Esophagus (tissue), 2 donors: Measurements from ENCODE around the gene PCDH15. TPM values are rescaled to one million over a fixed set of nuclear protein-coding genes. Genes with fewer than 3 reads are reported as not detected.

ENCODE experiments used
- H3K27ac ChIP-seq, 2 donors: one replicate each; pipeline ENCODE4 v1.5.1; 2013; ENCODE audit warnings: low read depth in 2 of 2, mild to moderate bottlenecking in 2 of 2, inconsistent platforms in 1 of 2, low read length in 1 of 2, moderate library complexity in 1 of 2
- H3K27me3 ChIP-seq, 2 donors: one replicate each; pipeline ENCODE4 v1.6.1; 2013; ENCODE audit warnings: low read length in 2 of 2, control low read depth in 1 of 2, mild to moderate bottlenecking in 1 of 2; ENCODE audit not compliant: insufficient read depth in 2 of 2, control insufficient read depth in 1 of 2
- H3K36me3 ChIP-seq, 2 donors: one replicate each; pipeline ENCODE4 v1.6.1; 2013; ENCODE audit warnings: low read length in 1 of 2; ENCODE audit not compliant: control insufficient read depth in 2 of 2, insufficient read depth in 2 of 2
- H3K4me1 ChIP-seq, 2 donors: one replicate each; pipeline ENCODE4 v1.6.1; 2013; ENCODE audit warnings: low read length in 1 of 2; ENCODE audit not compliant: control insufficient read depth in 2 of 2, insufficient read depth in 2 of 2
- H3K4me3 ChIP-seq, 2 donors: one replicate each; pipeline ENCODE4 v1.5.1; 2013; ENCODE audit warnings: low read length in 2 of 2, mild to moderate bottlenecking in 2 of 2, low read depth in 1 of 2, moderate library complexity in 1 of 2
- H3K9me3 ChIP-seq, 2 donors: one replicate each; pipeline ENCODE4 v1.6.1; 2013; ENCODE audit warnings: mild to moderate bottlenecking in 2 of 2, low read depth in 1 of 2, low read length in 1 of 2, moderate library complexity in 1 of 2; ENCODE audit not compliant: control insufficient read depth in 2 of 2, insufficient read depth in 1 of 2
- WGBS, 2 donors: extraction: QIAGEN DNeasy Blood & Tissue Kit; methylation state at CpG; one replicate each; pipeline ENCODE4 v1.1.7; 2013; 5-methylcytosine and 5-hydroxymethylcytosine counted together
- polyA plus RNA-seq, 2 donors: library from polyadenylated mRNA; stranded (reverse); fragments of 200-250 nt; gene quantifications; one replicate each; pipeline ENCODE4 v1.2.3, GENCODE V29; 2013
- donor health status: healthy with polysubstance abuse.
- donor health status: Bipolar disorder and iron deficiency.

Gene PCDH15
- polyA plus RNA-seq, 2 donors, result not detected

GRCh38 chr10:53808677-53809372, 992.2 kb downstream of the PCDH15 start:
- no peaks in the 10 kb centered on the region for H3K9me3 ChIP-seq
- no peak overlapping the region for H3K4me3 ChIP-seq
- no peaks in the 10 kb centered on the region for H3K27me3 ChIP-seq
- 74 to 81% methylated on average over 8 of the region's 8 CpGs for WGBS, 2 donors
- H3K4me1 ChIP-seq, result no peaks in the 10 kb centered on the region
- no peaks in the 10 kb centered on the region for H3K36me3 ChIP-seq
- H3K27ac ChIP-seq, result no peak overlapping the region

GRCh38 chr10:53786236-53786900, 1014.7 kb downstream of the PCDH15 start:
- Histone ChIP-seq H3K9me3 (peaks cover 0 to 2% of the 10 kb centered on the region in 2 donors), H3K4me3 (no peak overlapping the region), H3K4me1 (no peaks in the 10 kb centered on the region), H3K27me3 (no peaks in the 10 kb centered on the region), H3K36me3 (no peaks in the 10 kb centered on the region), H3K27ac (no peak overlapping the region)
- WGBS, 2 donors, result 77 to 78% methylated on average over 8 of the region's 8 CpGs

GRCh38 chr10:53771701-53772100, 1029.3 kb downstream of the PCDH15 start:
- no peak overlapping the region for H3K4me3 ChIP-seq
- WGBS, 2 donors, result 76 to 84% methylated on average over 10 of the region's 10 CpGs
- H3K27me3 ChIP-seq, result no peaks in the 10 kb centered on the region
- no peaks in the 10 kb centered on the region for H3K36me3 ChIP-seq
- H3K9me3 ChIP-seq, result no peaks in the 10 kb centered on the region
- no peaks in the 10 kb centered on the region for H3K4me1 ChIP-seq
- H3K27ac ChIP-seq, result no peak overlapping the region

GRCh38 chr10:53770903-53771302, 1030.1 kb downstream of the PCDH15 start:
- no peak overlapping the region for H3K27ac ChIP-seq
- 49 to 61% methylated on average over 6 of the region's 6 CpGs for WGBS, 2 donors
- no peak overlapping the region for H3K4me3 ChIP-seq
- no peaks in the 10 kb centered on the region for H3K27me3 ChIP-seq
- H3K36me3 ChIP-seq, result no peaks in the 10 kb centered on the region
- no peaks in the 10 kb centered on the region for H3K9me3 ChIP-seq
- no peaks in the 10 kb centered on the region for H3K4me1 ChIP-seq

- Histone ChIP-seq H3K9me3 (no peaks in the 10 kb centered on the region), H3K4me3 (no peak overlapping the region), H3K27ac (no peak overlapping the region), H3K4me1 (no peaks in the 10 kb centered on the region), H3K36me3 (no peaks in the 10 kb centered on the region), H3K27me3 (no peaks in the 10 kb centered on the region)
- WGBS, 2 donors, result 72 to 82% methylated on average over 1 of the region's 1 CpG
Measured at GRCh38 chr10:53765311-53765710, 1035.7 kb downstream of the PCDH15 start.

- Histone ChIP-seq H3K36me3 (no peaks in the 10 kb centered on the region), H3K4me3 (no peak overlapping the region), H3K9me3 (no peaks in the 10 kb centered on the region), H3K4me1 (no peaks in the 10 kb centered on the region), H3K27ac (no peak overlapping the region), H3K27me3 (no peaks in the 10 kb centered on the region)
- 35 to 48% methylated on average over 6 of the region's 6 CpGs for WGBS, 2 donors
Measured at GRCh38 chr10:53754596-53755250, 1046.3 kb downstream of the PCDH15 start.
